T-helper 1 cell treated with Interleukin-12 subunit alpha and Interleukin-12 subunit beta and Interleukin-4 antibody, amounts not matched to agents 30 μg/mL and 1 μg/mL, for 36 hours (primary cell): Measurements from ENCODE around the gene SEC14L3.

Experiments
- H3K27ac Mint-ChIP-seq: one replicate; pipeline ENCODE4 v1.8.0; 2021; ENCODE audit warnings: mild to moderate bottlenecking, mixed read lengths
- H3K27me3 Mint-ChIP-seq: one replicate; pipeline ENCODE4 v1.8.0; 2021; ENCODE audit warnings: low read depth, mixed read lengths
- H3K36me3 Mint-ChIP-seq: one replicate; pipeline ENCODE4 v1.8.0; 2021; ENCODE audit warnings: low read depth, mixed read lengths
- H3K4me1 Mint-ChIP-seq: one replicate; pipeline ENCODE4 v1.8.0; 2021; ENCODE audit warnings: low read depth, mixed read lengths
- H3K4me3 Mint-ChIP-seq: one replicate; pipeline ENCODE4 v1.8.0; 2021; ENCODE audit warnings: mild to moderate bottlenecking, moderate library complexity, mixed read lengths
- H3K9me3 Mint-ChIP-seq: one replicate; pipeline ENCODE4 v1.8.0; 2021; ENCODE audit warnings: mixed read lengths

The SEC14L3 gene

GRCh38 chr22:30497466-30498150 lies 25.8 kb upstream of the SEC14L3 start:
- H3K4me1 Mint-ChIP-seq = no peaks in the 10 kb centered on the region
- H3K36me3 Mint-ChIP-seq = no peaks in the 10 kb centered on the region
- no peak overlapping the region for H3K27ac Mint-ChIP-seq
- H3K9me3 Mint-ChIP-seq = no peaks in the 10 kb centered on the region
- no peak overlapping the region for H3K4me3 Mint-ChIP-seq
- peaks cover 4% of the 10 kb centered on the region for H3K27me3 Mint-ChIP-seq

GRCh38 chr22:30495041-30495784 lies 23.4 kb upstream of the SEC14L3 start:
- H3K36me3 Mint-ChIP-seq = no peaks in the 10 kb centered on the region
- no peaks in the 10 kb centered on the region for H3K9me3 Mint-ChIP-seq
- H3K27me3 Mint-ChIP-seq = peaks cover 4% of the 10 kb centered on the region
- no peaks in the 10 kb centered on the region for H3K4me1 Mint-ChIP-seq
- no peak overlapping the region for H3K27ac Mint-ChIP-seq
- no peak overlapping the region for H3K4me3 Mint-ChIP-seq

GRCh38 chr22:30492144-30492543 lies 20.3 kb upstream of the SEC14L3 start:
- H3K9me3 Mint-ChIP-seq = no peaks in the 10 kb centered on the region
- no peaks in the 10 kb centered on the region for H3K36me3 Mint-ChIP-seq
- H3K27ac Mint-ChIP-seq = no peak overlapping the region
- no peaks in the 10 kb centered on the region for H3K4me1 Mint-ChIP-seq
- H3K27me3 Mint-ChIP-seq = no peaks in the 10 kb centered on the region
- H3K4me3 Mint-ChIP-seq = no peak overlapping the region

- no peaks in the 10 kb centered on the region for H3K9me3 Mint-ChIP-seq
- H3K4me3 Mint-ChIP-seq = no peak overlapping the region
- H3K4me1 Mint-ChIP-seq = no peaks in the 10 kb centered on the region
- no peak overlapping the region for H3K27ac Mint-ChIP-seq
- no peaks in the 10 kb centered on the region for H3K36me3 Mint-ChIP-seq
- no peaks in the 10 kb centered on the region for H3K27me3 Mint-ChIP-seq
Measured at GRCh38 chr22:30491381-30491780, 19.6 kb upstream of the SEC14L3 start.

GRCh38 chr22:30490399-30490798 lies 18.6 kb upstream of the SEC14L3 start:
- Mint-ChIP-seq H3K36me3 (no peaks in the 10 kb centered on the region), H3K27ac (no peak overlapping the region), H3K9me3 (no peaks in the 10 kb centered on the region), H3K4me3 (no peak overlapping the region), H3K4me1 (no peaks in the 10 kb centered on the region), H3K27me3 (no peaks in the 10 kb centered on the region)

- Mint-ChIP-seq H3K27me3 (no peaks in the 10 kb centered on the region), H3K4me1 (no peaks in the 10 kb centered on the region), H3K27ac (no peak overlapping the region), H3K9me3 (no peaks in the 10 kb centered on the region), H3K4me3 (no peak overlapping the region), H3K36me3 (no peaks in the 10 kb centered on the region)
Measured at GRCh38 chr22:30488121-30488520, 16.3 kb upstream of the SEC14L3 start.

- no peaks in the 10 kb centered on the region for H3K36me3 Mint-ChIP-seq
- no peak overlapping the region for H3K4me3 Mint-ChIP-seq
- no peaks in the 10 kb centered on the region for H3K27me3 Mint-ChIP-seq
- no peaks in the 10 kb centered on the region for H3K4me1 Mint-ChIP-seq
- H3K9me3 Mint-ChIP-seq = no peaks in the 10 kb centered on the region
- no peak overlapping the region for H3K27ac Mint-ChIP-seq
Measured at GRCh38 chr22:30486661-30487115, 14.9 kb upstream of the SEC14L3 start.

GRCh38 chr22:30486118-30486517 lies 14.3 kb upstream of the SEC14L3 start:
- Mint-ChIP-seq H3K27ac (no peak overlapping the region), H3K36me3 (no peaks in the 10 kb centered on the region), H3K9me3 (no peaks in the 10 kb centered on the region), H3K4me1 (no peaks in the 10 kb centered on the region), H3K27me3 (no peaks in the 10 kb centered on the region), H3K4me3 (no peak overlapping the region)

GRCh38 chr22:30485362-30485988 lies 13.7 kb upstream of the SEC14L3 start:
- H3K27ac Mint-ChIP-seq = no peak overlapping the region
- no peaks in the 10 kb centered on the region for H3K36me3 Mint-ChIP-seq
- H3K27me3 Mint-ChIP-seq = peaks cover 3% of the 10 kb centered on the region
- H3K4me3 Mint-ChIP-seq = no peak overlapping the region
- no peaks in the 10 kb centered on the region for H3K4me1 Mint-ChIP-seq
- no peaks in the 10 kb centered on the region for H3K9me3 Mint-ChIP-seq

GRCh38 chr22:30483169-30483568 lies 11.4 kb upstream of the SEC14L3 start:
- H3K27ac Mint-ChIP-seq = no peak overlapping the region
- peaks cover 8% of the 10 kb centered on the region for H3K27me3 Mint-ChIP-seq
- no peaks in the 10 kb centered on the region for H3K4me1 Mint-ChIP-seq
- H3K4me3 Mint-ChIP-seq = no peak overlapping the region
- no peaks in the 10 kb centered on the region for H3K9me3 Mint-ChIP-seq
- H3K36me3 Mint-ChIP-seq = no peaks in the 10 kb centered on the region

GRCh38 chr22:30481711-30482110 lies 9.9 kb upstream of the SEC14L3 start:
- H3K27ac Mint-ChIP-seq = no peak overlapping the region
- no peaks in the 10 kb centered on the region for H3K36me3 Mint-ChIP-seq
- peaks cover 14% of the 10 kb centered on the region for H3K27me3 Mint-ChIP-seq
- no peaks in the 10 kb centered on the region for H3K4me1 Mint-ChIP-seq
- H3K9me3 Mint-ChIP-seq = no peaks in the 10 kb centered on the region
- H3K4me3 Mint-ChIP-seq = no peak overlapping the region

GRCh38 chr22:30479981-30480380 lies 8.2 kb upstream of the SEC14L3 start:
- Mint-ChIP-seq H3K4me1 (no peaks in the 10 kb centered on the region), H3K27me3 (peaks cover 17% of the 10 kb centered on the region), H3K9me3 (no peaks in the 10 kb centered on the region), H3K4me3 (no peak overlapping the region), H3K27ac (no peak overlapping the region), H3K36me3 (no peaks in the 10 kb centered on the region)

- H3K27ac Mint-ChIP-seq = no peak overlapping the region
- peaks cover 15% of the 10 kb centered on the region for H3K4me1 Mint-ChIP-seq
- H3K27me3 Mint-ChIP-seq = peaks cover 25% of the 10 kb centered on the region
- no peaks in the 10 kb centered on the region for H3K36me3 Mint-ChIP-seq
- H3K4me3 Mint-ChIP-seq = no peak overlapping the region
- H3K9me3 Mint-ChIP-seq = no peaks in the 10 kb centered on the region
Measured at GRCh38 chr22:30474683-30475424, 3.0 kb upstream of the SEC14L3 start.

GRCh38 chr22:30474121-30474520 lies 2.3 kb upstream of the SEC14L3 start:
- Mint-ChIP-seq H3K9me3 (no peaks in the 10 kb centered on the region), H3K4me1 (peaks cover 15% of the 10 kb centered on the region), H3K27me3 (peaks cover 24% of the 10 kb centered on the region), H3K27ac (no peak overlapping the region), H3K4me3 (no peak overlapping the region), H3K36me3 (no peaks in the 10 kb centered on the region)
